Naive thymus-derived CD4-positive, alpha-beta T cell (primary cell): ENCODE data around the gene DCBLD2. TPM values are rescaled to one million over a fixed set of nuclear protein-coding genes. Genes with fewer than 3 reads are reported as not detected.

Experiments used
- ATAC-seq: fragments of 150-1000 bp; cut with Tn5 transposase; 2 replicates; pipeline ENCODE4 v1.10.0; 2021; ENCODE audit warnings: mild to moderate bottlenecking, moderate library complexity
- CTCF ChIA-PET: fragments of 350-600 bp; sonication (Branson Sonifier 250); formaldehyde crosslinking; loops from one replicate; lab custom pipeline; 2021; ENCODE audit warnings: antibody characterized with exemption; lab: Charles Lee
- POLR2A ChIA-PET: fragments of 350-600 bp; sonication (Branson Sonifier 250); formaldehyde crosslinking; loops from one replicate; lab custom pipeline; 2021; ENCODE audit warnings: antibody characterized with exemption, inconsistent platforms; lab: Charles Lee
- DNase-seq, 9 donors: peaks; one replicate each; pipeline versions ENCODE4 v3.0.0 to v3.0.0-alpha.2; 2020 to 2022; ENCODE audit warnings: mixed read lengths in 1 of 9
- H3K27ac ChIP-seq: one replicate; pipeline ENCODE4 v1.7.0; 2013; ENCODE audit warnings: mild to moderate bottlenecking, low read depth, low read length, moderate library complexity
- H3K27me3 ChIP-seq, 2 donors: one replicate each; pipeline ENCODE4 v1.7.0; 2013; ENCODE audit warnings: low read length in 2 of 2, mild to moderate bottlenecking in 2 of 2, moderate library complexity in 2 of 2; ENCODE audit not compliant: control insufficient read depth in 2 of 2, insufficient read depth in 2 of 2
- H3K36me3 ChIP-seq, 3 experiments: 1 replicate in 2 of 3; 2 replicates in 1 of 3; pipeline ENCODE4 v1.7.0; 2013; ENCODE audit warnings: low read length in 3 of 3, mild to moderate bottlenecking in 3 of 3, moderate library complexity in 1 of 3; ENCODE audit not compliant: insufficient read depth in 3 of 3, control insufficient read depth in 2 of 3
- H3K4me1 ChIP-seq, 2 donors: one replicate each; pipeline ENCODE4 v1.7.0; 2013; ENCODE audit warnings: low read length in 2 of 2, mild to moderate bottlenecking in 2 of 2, moderate library complexity in 1 of 2; ENCODE audit not compliant: control insufficient read depth in 2 of 2, insufficient read depth in 2 of 2
- H3K4me3 ChIP-seq: 2 replicates; pipeline ENCODE4 v1.7.0; 2013; ENCODE audit warnings: mild to moderate bottlenecking, low read length
- H3K9me3 ChIP-seq, 3 experiments: 1 replicate in 2 of 3; 2 replicates in 1 of 3; pipeline ENCODE4 v1.7.0; 2013; ENCODE audit warnings: low read length in 3 of 3; ENCODE audit not compliant: control insufficient read depth in 2 of 3
- H3K27ac Mint-ChIP-seq, 9 donors: one replicate each; pipeline ENCODE4 v1.8.0; 2020 to 2022; ENCODE audit warnings: mixed read lengths in 9 of 9, mild to moderate bottlenecking in 8 of 9, moderate library complexity in 5 of 9, inconsistent platforms in 2 of 9
- H3K27me3 Mint-ChIP-seq, 5 donors: one replicate each; pipeline ENCODE4 v1.8.0; 2021 to 2022; ENCODE audit warnings: mixed read lengths in 5 of 5, mild to moderate bottlenecking in 1 of 5
- H3K36me3 Mint-ChIP-seq, 5 donors: one replicate each; pipeline ENCODE4 v1.8.0; 2020 to 2022; ENCODE audit warnings: mixed read lengths in 5 of 5, mild to moderate bottlenecking in 3 of 5, inconsistent platforms in 1 of 5
- H3K4me1 Mint-ChIP-seq, 7 donors: one replicate each; pipeline ENCODE4 v1.8.0; 2020 to 2022; ENCODE audit warnings: mixed read lengths in 7 of 7, mild to moderate bottlenecking in 3 of 7, inconsistent platforms in 1 of 7
- H3K4me3 Mint-ChIP-seq, 10 donors: one replicate each; pipeline ENCODE4 v1.8.0; 2020 to 2022; ENCODE audit warnings: mild to moderate bottlenecking in 10 of 10, mixed read lengths in 10 of 10, moderate library complexity in 6 of 10, inconsistent platforms in 2 of 10
- H3K9me3 Mint-ChIP-seq, 11 donors: one replicate each; pipeline ENCODE4 v1.8.0; 2020 to 2022; ENCODE audit warnings: mixed read lengths in 11 of 11, mild to moderate bottlenecking in 4 of 11, inconsistent platforms in 1 of 11, moderate library complexity in 1 of 11
- intact Hi-C, 2 donors: fragments of 100-400 bp; cut with micrococcal nuclease; formaldehyde crosslinking; loops; one replicate each; pipeline ENCODE4 v1.15.1; 2023
- polyA plus RNA-seq, 2 donors: library from polyadenylated mRNA; unstranded; fragments of 300-500 nt; fragmentation: Illumina TruSeq; gene quantifications; one replicate each; pipeline ENCODE4 v1.2.3, GENCODE V29; 2021
- total RNA-seq, 6 experiments: library from RNA in 5 of 6; stranded (reverse) in 5 of 6; gene quantifications; 1 replicate in 5 of 6; 2 replicates in 1 of 6; pipeline ENCODE4 v1.2.3 and lab custom pipeline; 2021 to 2026

DCBLD2 gene
- total and polyA plus RNA-seq, 7 experiments from 2014 or later: 1.9 to 4.7 (median 2.9) TPM

GRCh38 chr3:98755601-98756000, 145.9 kb downstream of the DCBLD2 start:
- intact Hi-C loops: no loop called here
- POLR2A ChIA-PET: no interaction called here
- Histone ChIP-seq H3K4me3 (no peak overlapping the region), H3K27me3 (no peaks in the 10 kb centered on the region), H3K36me3 (no peaks in the 10 kb centered on the region), H3K9me3 (no peaks in the 10 kb centered on the region), H3K4me1 (no peaks in the 10 kb centered on the region), H3K27ac (no peak overlapping the region)
- Mint-ChIP-seq H3K9me3 (no peaks in the 10 kb centered on the region), H3K4me1 (peaks cover 0 to 7% (median 0%) of the 10 kb centered on the region in 7 donors), H3K36me3 (no peaks in the 10 kb centered on the region), H3K27ac (no peak overlapping the region), H3K27me3 (peaks cover 7 to 38% (median 24%) of the 10 kb centered on the region in 5 donors), H3K4me3 (no peak overlapping the region)
- CTCF ChIA-PET: interaction anchor here (0.7 kb wide), 1 partner anchor 452 kb away, joined by 3 read pairs; no protein-coding TSS in a partner anchor
- DNase-seq (no peak), ATAC-seq (no peak)

GRCh38 chr3:98754483-98754882, 147.0 kb downstream of the DCBLD2 start:
- intact Hi-C loops: no loop called here
- Histone ChIP-seq H3K27ac (no peak overlapping the region), H3K27me3 (no peaks in the 10 kb centered on the region), H3K4me3 (no peak overlapping the region), H3K36me3 (no peaks in the 10 kb centered on the region), H3K9me3 (no peaks in the 10 kb centered on the region), H3K4me1 (no peaks in the 10 kb centered on the region)
- no peak for ATAC-seq
- Mint-ChIP-seq H3K4me1 (no peaks in the 10 kb centered on the region), H3K36me3 (no peaks in the 10 kb centered on the region), H3K4me3 (no peak overlapping the region), H3K9me3 (no peaks in the 10 kb centered on the region), H3K27me3 (peaks cover 7 to 38% (median 24%) of the 10 kb centered on the region in 5 donors), H3K27ac (no peak overlapping the region)
- POLR2A ChIA-PET: no interaction called here
- CTCF ChIA-PET: no interaction called here
- no peak for DNase-seq

GRCh38 chr3:98750276-98750919, 151.1 kb downstream of the DCBLD2 start:
- ATAC-seq (no peak), DNase-seq (no peak)
- no peak overlapping the region for H3K27ac ChIP-seq
- H3K27me3 Mint-ChIP-seq: peaks cover 20 to 48% (median 30%) of the 10 kb centered on the region in 5 donors
- no peaks in the 10 kb centered on the region for H3K4me1 ChIP-seq
- CTCF ChIA-PET: no interaction called here
- H3K4me3 ChIP-seq: no peak overlapping the region
- no peaks in the 10 kb centered on the region for H3K4me1 Mint-ChIP-seq
- H3K9me3 ChIP-seq: no peaks in the 10 kb centered on the region
- H3K36me3 Mint-ChIP-seq: peaks cover 0 to 3% (median 0%) of the 10 kb centered on the region in 5 donors
- POLR2A ChIA-PET: no interaction called here
- no peak overlapping the region for H3K27ac Mint-ChIP-seq
- no peaks in the 10 kb centered on the region for H3K27me3 ChIP-seq
- H3K36me3 ChIP-seq: no peaks in the 10 kb centered on the region
- intact Hi-C loops: no loop called here
- no peak overlapping the region for H3K4me3 Mint-ChIP-seq
- H3K9me3 Mint-ChIP-seq: no peaks in the 10 kb centered on the region

GRCh38 chr3:98746882-98747281, 154.6 kb downstream of the DCBLD2 start:
- no peak for ATAC-seq
- no peaks in the 10 kb centered on the region for H3K9me3 Mint-ChIP-seq
- no peaks in the 10 kb centered on the region for H3K9me3 ChIP-seq
- no peak overlapping the region for H3K4me3 Mint-ChIP-seq
- no peak overlapping the region for H3K27ac ChIP-seq
- no peaks in the 10 kb centered on the region for H3K36me3 ChIP-seq
- H3K27me3 ChIP-seq: no peaks in the 10 kb centered on the region
- no peaks in the 10 kb centered on the region for H3K4me1 Mint-ChIP-seq
- DNase-seq: no peak
- H3K27me3 Mint-ChIP-seq: peaks cover 19 to 38% (median 21%) of the 10 kb centered on the region in 5 donors
- ChIA-PET CTCF (no interaction called here), POLR2A (no interaction called here)
- no peak overlapping the region for H3K27ac Mint-ChIP-seq
- no peaks in the 10 kb centered on the region for H3K4me1 ChIP-seq
- no peak overlapping the region for H3K4me3 ChIP-seq
- intact Hi-C loops: no loop called here
- H3K36me3 Mint-ChIP-seq: peaks cover 0 to 3% (median 0%) of the 10 kb centered on the region in 5 donors

GRCh38 chr3:98746122-98746521, 155.4 kb downstream of the DCBLD2 start:
- DNase-seq (no peak), ATAC-seq (no peak)
- Mint-ChIP-seq H3K4me1 (no peaks in the 10 kb centered on the region), H3K27me3 (peaks cover 19 to 36% (median 22%) of the 10 kb centered on the region in 5 donors), H3K27ac (no peak overlapping the region), H3K9me3 (peaks cover 0 to 2% (median 0%) of the 10 kb centered on the region in 11 donors), H3K4me3 (no peak overlapping the region), H3K36me3 (peaks cover 0 to 3% (median 0%) of the 10 kb centered on the region in 5 donors)
- CTCF ChIA-PET: no interaction called here
- Histone ChIP-seq H3K4me3 (no peak overlapping the region), H3K9me3 (no peaks in the 10 kb centered on the region), H3K27me3 (no peaks in the 10 kb centered on the region), H3K4me1 (no peaks in the 10 kb centered on the region), H3K36me3 (no peaks in the 10 kb centered on the region), H3K27ac (no peak overlapping the region)
- POLR2A ChIA-PET: no interaction called here
- intact Hi-C loops: no loop called here

Other genes with a start within 250 kb of the DCBLD2 start
- gene ST3GAL6, start 138.4 kb downstream of the DCBLD2 start, total RNA-seq: 10 to 100 TPM in 1 of 5 experiments, 1 to 10 TPM in 1, under 1 TPM in 2, not detected in 1; 0.62 to 13.5 (median 1.2) TPM
- gene ST3GAL6, start 138.4 kb downstream of the DCBLD2 start, polyA plus RNA-seq: under 1 TPM in 1 of 2 donors, not detected in 1; 0.47 TPM